B cell (primary cell): ENCODE data around the gene ZNF281. TPM values are rescaled to one million over a fixed set of nuclear protein-coding genes. Genes with fewer than 3 reads are reported as not detected.

Experiments used
- ATAC-seq: fragments of 200-7000 bp; cut with Tn5 transposase; one replicate; pipeline ENCODE4 v1.10.0; 2021; ENCODE audit warnings: low read depth, mild to moderate bottlenecking, moderate number of reproducible peaks, moderate library complexity
- CTCF ChIA-PET: fragments of 350-600 bp; sonication (Branson Sonifier 250); formaldehyde crosslinking; loops from one replicate; lab custom pipeline; 2021; ENCODE audit warnings: antibody characterized with exemption, inconsistent platforms; lab: Charles Lee
- POLR2A ChIA-PET: fragments of 350-600 bp; sonication (Branson Sonifier 250); formaldehyde crosslinking; loops from one replicate; lab custom pipeline; 2021; ENCODE audit warnings: antibody characterized with exemption; lab: Charles Lee
- DNase-seq: peaks from one replicate; pipeline ENCODE4 v3.0.0; 2013
- H2AFZ ChIP-seq: 2 replicates; pipeline ENCODE4 v1.6.1; 2012; ENCODE audit warnings: mild to moderate bottlenecking, low read depth, low read length; ENCODE audit not compliant: insufficient read depth, poor library complexity, severe bottlenecking
- H3K27ac ChIP-seq, 2 donors: 1 replicate in 1 of 2; 2 replicates in 1 of 2; pipeline ENCODE4 v1.5.1; 2012 to 2013; ENCODE audit warnings: low read length in 2 of 2, mild to moderate bottlenecking in 2 of 2, moderate library complexity in 1 of 2
- H3K27me3 ChIP-seq, 4 experiments: fragments of 200-600 bp in 1 of 4; sonication (generic) in 1 of 4; replicated peaks in 1 of 4; 1 replicate in 2 of 4; 2 replicates in 2 of 4; pipeline versions ENCODE4 v1.6.1 to v1.7.0; 2013 to 2016; ENCODE audit warnings: low read length in 3 of 4, mild to moderate bottlenecking in 2 of 4, mixed read lengths in 1 of 4, moderate library complexity in 1 of 4; ENCODE audit not compliant: insufficient read depth in 4 of 4, control insufficient read depth in 3 of 4; ENCODE audit errors: control extremely low read depth in 1 of 4
- H3K36me3 ChIP-seq, 2 experiments: replicated peaks in 1 of 2; 1 replicate in 1 of 2; 2 replicates in 1 of 2; pipeline versions ENCODE4 v1.6.1 to v1.7.1; 2013; ENCODE audit warnings: low read length in 1 of 2; ENCODE audit not compliant: insufficient read depth in 2 of 2, control insufficient read depth in 1 of 2; ENCODE audit errors: control extremely low read depth in 1 of 2, extremely low read depth in 1 of 2
- H3K4me1 ChIP-seq, 2 donors: fragments of 200-600 bp in 1 of 2; sonication (generic) in 1 of 2; 1 replicate in 1 of 2; 2 replicates in 1 of 2; pipeline versions ENCODE4 v1.5.1 to v1.6.1; 2013 to 2017; ENCODE audit warnings: low read length in 2 of 2; ENCODE audit not compliant: control insufficient read depth in 2 of 2, insufficient read depth in 2 of 2
- H3K4me2 ChIP-seq: replicated peaks from 2 replicates; pipeline ENCODE3; 2012; ENCODE audit warnings: mild to moderate bottlenecking, low read depth, low read length; ENCODE audit not compliant: poor library complexity, severe bottlenecking
- H3K4me3 ChIP-seq, 5 experiments: fragments of 200-600 bp in 1 of 5; sonication (generic) in 1 of 5; 1 replicate in 3 of 5; 2 replicates in 2 of 5; pipeline versions ENCODE4 v1.5.1 to v1.7.0; 2011 to 2016; ENCODE audit warnings: low read length in 4 of 5, mild to moderate bottlenecking in 4 of 5, low read depth in 2 of 5, control low read depth in 1 of 5, moderate library complexity in 1 of 5; ENCODE audit not compliant: insufficient read depth in 1 of 5; ENCODE audit errors: control extremely low read depth in 1 of 5, extremely low read depth in 1 of 5
- H3K79me2 ChIP-seq: fragments of 200-600 bp; sonication (generic); one replicate; pipeline ENCODE4 v1.6.0; 2016; ENCODE audit warnings: low read length; ENCODE audit not compliant: control insufficient read depth, insufficient read depth
- H3K9ac ChIP-seq: fragments of 200-600 bp; sonication (generic); 2 replicates; pipeline ENCODE4 v1.6.1; 2017; ENCODE audit warnings: mild to moderate bottlenecking, low read length, moderate library complexity
- H3K9me3 ChIP-seq, 3 donors: one replicate each; pipeline versions ENCODE4 v1.6.1 to v1.7.1; 2013; ENCODE audit warnings: low read length in 2 of 3; ENCODE audit not compliant: control insufficient read depth in 2 of 3, insufficient read depth in 1 of 3; ENCODE audit errors: control extremely low read depth in 1 of 3
- H4K20me1 ChIP-seq: 2 replicates; pipeline ENCODE4 v1.6.0; 2012; ENCODE audit warnings: mild to moderate bottlenecking, low read length; ENCODE audit not compliant: insufficient read depth, control insufficient read depth, poor library complexity, severe bottlenecking
- H3K27ac Mint-ChIP-seq: one replicate; pipeline ENCODE4 v1.8.0; 2021; ENCODE audit warnings: mixed read lengths
- H3K27me3 Mint-ChIP-seq: one replicate; pipeline ENCODE4 v1.8.0; 2021; ENCODE audit warnings: mixed read lengths
- H3K4me1 Mint-ChIP-seq: one replicate; pipeline ENCODE4 v1.8.0; 2021; ENCODE audit warnings: mixed read lengths
- H3K4me3 Mint-ChIP-seq: one replicate; pipeline ENCODE4 v1.8.0; 2021; ENCODE audit warnings: mixed read lengths
- H3K9me3 Mint-ChIP-seq: one replicate; pipeline ENCODE4 v1.8.0; 2022; ENCODE audit warnings: mixed read lengths; ENCODE audit not compliant: insufficient read depth
- EZH2 ChIP-seq: IDR thresholded peaks from 2 replicates; pipeline ENCODE4 v1.6.1; 2012; ENCODE audit warnings: borderline replicate concordance, low read depth, mild to moderate bottlenecking, moderate library complexity, low read length; ENCODE audit not compliant: insufficient read depth, poor library complexity, severe bottlenecking
- WGBS: methylation state at CpG from one replicate; pipeline ENCODE4 v1.1.5; 2013; ENCODE audit warnings: missing lambda C conversion rate; ENCODE audit not compliant: insufficient coverage; 5-methylcytosine and 5-hydroxymethylcytosine counted together
- intact Hi-C: fragments of 100-400 bp; cut with micrococcal nuclease; formaldehyde crosslinking; loops from one replicate; pipeline ENCODE4 v1.10.0; 2022
- polyA plus RNA-seq: library from polyadenylated mRNA; depleted of rRNA; stranded (reverse); fragments of >200 nt; gene quantifications from 2 replicates; pipeline ENCODE4 v1.2.3, GENCODE V29; 2012
- total RNA-seq, 2 donors: library from RNA; stranded (reverse); fragments of 120-200 nt in 1 of 2; gene quantifications; 1 replicate in 1 of 2; 2 replicates in 1 of 2; pipeline versions ENCODE4 v1.2.3 to v1.2.4, GENCODE V29; 2013 to 2022
- TF ChIP-seq, protein P1 (sequence below): fragments of 200-600 bp; IDR thresholded peaks from one replicate; pipeline ENCODE4 v1.8.0; 2022; ENCODE audit warnings: antibody characterized with exemption, mild to moderate bottlenecking

ZNF281 gene
- total and polyA plus RNA-seq, 2 donors (not counting 1 experiment from before 2014, with no cell fraction given) = 3.8 to 23.5 TPM

DNA sequence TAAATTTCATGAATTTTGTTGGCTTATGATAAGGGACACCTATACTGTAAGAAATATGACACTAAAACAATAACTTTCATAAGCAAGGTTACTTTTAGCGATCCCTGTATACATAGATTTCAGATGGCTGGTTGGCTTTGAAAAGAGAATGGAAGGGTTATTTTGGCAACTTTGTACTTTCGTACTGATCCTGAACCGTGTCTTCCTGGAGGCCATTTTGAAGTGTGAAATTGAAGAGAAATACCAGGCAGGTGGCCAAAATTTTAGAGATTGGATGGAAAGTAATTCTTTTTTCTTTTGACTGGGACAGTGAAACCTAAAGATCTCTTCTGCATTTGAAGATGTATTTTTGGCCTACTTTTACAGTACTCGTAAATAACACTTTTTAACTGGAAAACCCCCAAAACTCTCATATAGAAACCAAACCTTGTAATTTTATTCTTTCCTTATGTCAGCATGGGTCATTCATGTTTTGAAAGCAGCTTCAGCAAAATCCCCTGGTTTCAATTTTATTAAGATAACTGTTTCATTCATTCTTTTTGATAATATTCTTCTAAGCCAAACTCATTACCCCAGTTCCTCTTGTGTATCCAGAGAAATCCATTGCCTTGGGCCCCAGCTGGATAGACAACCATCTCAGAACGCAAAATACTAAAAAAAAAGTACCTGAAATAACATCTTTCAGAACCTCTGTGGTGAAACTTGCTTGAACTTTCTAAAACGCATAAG is 38.4 kb upstream of the ZNF281 start:
- WGBS = 49% methylated on average over 2 of the region's 6 CpGs
- peaks cover 19% of the 10 kb centered on the region for H3K4me1 Mint-ChIP-seq
- TF ChIP-seq, protein P1, sequence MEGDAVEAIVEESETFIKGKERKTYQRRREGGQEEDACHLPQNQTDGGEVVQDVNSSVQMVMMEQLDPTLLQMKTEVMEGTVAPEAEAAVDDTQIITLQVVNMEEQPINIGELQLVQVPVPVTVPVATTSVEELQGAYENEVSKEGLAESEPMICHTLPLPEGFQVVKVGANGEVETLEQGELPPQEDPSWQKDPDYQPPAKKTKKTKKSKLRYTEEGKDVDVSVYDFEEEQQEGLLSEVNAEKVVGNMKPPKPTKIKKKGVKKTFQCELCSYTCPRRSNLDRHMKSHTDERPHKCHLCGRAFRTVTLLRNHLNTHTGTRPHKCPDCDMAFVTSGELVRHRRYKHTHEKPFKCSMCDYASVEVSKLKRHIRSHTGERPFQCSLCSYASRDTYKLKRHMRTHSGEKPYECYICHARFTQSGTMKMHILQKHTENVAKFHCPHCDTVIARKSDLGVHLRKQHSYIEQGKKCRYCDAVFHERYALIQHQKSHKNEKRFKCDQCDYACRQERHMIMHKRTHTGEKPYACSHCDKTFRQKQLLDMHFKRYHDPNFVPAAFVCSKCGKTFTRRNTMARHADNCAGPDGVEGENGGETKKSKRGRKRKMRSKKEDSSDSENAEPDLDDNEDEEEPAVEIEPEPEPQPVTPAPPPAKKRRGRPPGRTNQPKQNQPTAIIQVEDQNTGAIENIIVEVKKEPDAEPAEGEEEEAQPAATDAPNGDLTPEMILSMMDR = no peak
- TF ChIP-seq EZH2 = no peak
- no peak overlapping the region for H3K4me3 Mint-ChIP-seq
- no peaks in the 10 kb centered on the region for H4K20me1 ChIP-seq
- H3K27ac ChIP-seq = no peak overlapping the region
- intact Hi-C loops = no loop called here
- H3K4me2 ChIP-seq = no peak overlapping the region
- ATAC-seq = no peak
- no peak overlapping the region for H3K27ac Mint-ChIP-seq
- no peak for DNase-seq
- no peaks in the 10 kb centered on the region for H3K79me2 ChIP-seq
- no peaks in the 10 kb centered on the region for H3K36me3 ChIP-seq
- H3K27me3 Mint-ChIP-seq = no peaks in the 10 kb centered on the region
- H2AFZ ChIP-seq = peak overlapping the region; percentile 8
- H3K9me3 ChIP-seq = no peaks in the 10 kb centered on the region
- ChIA-PET CTCF (no interaction called here), POLR2A (no interaction called here)
- H3K4me3 ChIP-seq = no peak overlapping the region
- H3K9ac ChIP-seq = no peak overlapping the region
- peaks cover 0 to 2% of the 10 kb centered on the region in 2 donors for H3K4me1 ChIP-seq
- H3K9me3 Mint-ChIP-seq = no peaks in the 10 kb centered on the region
- H3K27me3 ChIP-seq = no peaks in the 10 kb centered on the region

DNA sequence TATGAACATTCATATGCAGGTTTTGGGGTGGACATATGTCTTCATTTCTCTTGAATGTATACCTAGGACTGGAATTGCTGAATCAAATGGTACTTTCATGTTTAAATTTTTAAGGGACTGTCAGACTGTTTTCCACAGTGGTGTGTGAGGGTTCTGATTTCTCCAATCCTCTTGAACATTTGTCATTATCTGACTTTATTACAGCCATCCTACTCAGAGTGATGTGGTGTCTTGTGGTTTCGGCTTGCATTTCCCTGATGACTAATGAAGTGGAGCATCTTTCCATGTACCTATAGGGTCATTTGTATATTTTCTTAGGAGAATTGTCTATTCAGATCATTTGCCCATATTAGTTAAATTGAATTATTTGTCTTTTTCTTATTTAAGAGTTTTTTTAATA is 35.4 kb upstream of the ZNF281 start:
- Histone ChIP-seq H3K4me2 (no peak overlapping the region), H3K4me3 (no peak overlapping the region), H3K9me3 (no peaks in the 10 kb centered on the region), H3K9ac (no peak overlapping the region), H3K27ac (no peak overlapping the region), H3K4me1 (no peaks in the 10 kb centered on the region), H2AFZ (no peak overlapping the region), H3K79me2 (no peaks in the 10 kb centered on the region), H3K27me3 (no peaks in the 10 kb centered on the region), H4K20me1 (no peaks in the 10 kb centered on the region), H3K36me3 (no peaks in the 10 kb centered on the region)
- Mint-ChIP-seq H3K27me3 (no peaks in the 10 kb centered on the region), H3K27ac (no peak overlapping the region), H3K4me3 (no peak overlapping the region), H3K9me3 (no peaks in the 10 kb centered on the region), H3K4me1 (peaks cover 11% of the 10 kb centered on the region)
- DNase-seq = no peak
- POLR2A ChIA-PET = no interaction called here
- intact Hi-C loops = no loop called here
- TF ChIP-seq EZH2 = no peak
- TF ChIP-seq, protein P1 = no peak
- no CpG with 5 or more reads among the region's 1 CpG for WGBS
- ATAC-seq = no peak
- CTCF ChIA-PET = no interaction called here
